Measurements from ENCODE around the gene CPNE7. TPM values are rescaled to one million over a fixed set of nuclear protein-coding genes. Genes with fewer than 3 reads are reported as not detected.

Gene CPNE7
- total RNA-seq, 2 donors from 2014 or later = 1.5 to 2.1 TPM

DNA sequence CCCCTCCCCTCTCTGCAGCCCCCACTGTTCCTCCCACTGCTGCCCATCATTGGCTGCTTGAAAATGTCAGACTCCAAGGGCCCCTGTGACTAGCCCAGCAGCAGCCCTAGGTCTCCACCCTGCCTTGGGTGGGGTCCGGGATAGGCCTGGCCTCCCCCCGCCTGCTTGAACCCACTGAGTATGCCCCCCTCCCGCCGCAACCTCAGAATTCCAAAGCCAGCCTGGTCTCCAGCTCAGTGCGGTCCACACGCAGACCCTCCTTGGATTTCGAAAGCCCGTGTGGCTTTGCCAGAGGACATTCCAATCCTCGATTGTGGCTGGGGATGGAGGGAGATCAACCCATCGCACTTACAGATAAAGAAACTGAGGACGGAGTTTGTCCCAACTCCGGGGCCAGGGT is 44.3 kb downstream of the CPNE7 start:
- no peak overlapping the region for H3K27ac ChIP-seq (ENCODE audit: low read depth, low read length)
- H3K4me3 ChIP-seq (ENCODE audit: low read length) = no peak overlapping the region
- no peaks in the 10 kb centered on the region for H3K4me1 ChIP-seq (ENCODE audit: control insufficient read depth, insufficient read depth, low read length)
- Mint-ChIP-seq H3K4me1 (no peaks in the 10 kb centered on the region), H3K4me3 (no peak overlapping the region), H3K36me3 (ENCODE audit: low read depth) (no peaks in the 10 kb centered on the region), H3K9me3 (peaks cover 2% of the 10 kb centered on the region), H3K27ac (no peak overlapping the region), H3K27me3 (ENCODE audit: insufficient read depth) (peaks cover 20% of the 10 kb centered on the region)
- H3K9ac ChIP-seq (ENCODE audit: extremely low read depth, low read length, poor library complexity, severe bottlenecking) = no peak overlapping the region
- H3K9me3 ChIP-seq (ENCODE audit: control insufficient read depth, low read length) = no peaks in the 10 kb centered on the region
- H3K27me3 ChIP-seq (ENCODE audit: control insufficient read depth, insufficient read depth, low read length, poor library complexity, severe bottlenecking) = no peaks in the 10 kb centered on the region
- DNase-seq = no peak
- 68 to 84% methylated on average over 12 of the region's 12 CpGs for WGBS, 2 experiments (ENCODE audit: insufficient coverage in 1 of 2, insufficient read length in 1 of 2)
- no peaks in the 10 kb centered on the region for H3K36me3 ChIP-seq (ENCODE audit: control insufficient read depth, insufficient read depth, low read length)
- TF ChIP-seq, protein P1, sequence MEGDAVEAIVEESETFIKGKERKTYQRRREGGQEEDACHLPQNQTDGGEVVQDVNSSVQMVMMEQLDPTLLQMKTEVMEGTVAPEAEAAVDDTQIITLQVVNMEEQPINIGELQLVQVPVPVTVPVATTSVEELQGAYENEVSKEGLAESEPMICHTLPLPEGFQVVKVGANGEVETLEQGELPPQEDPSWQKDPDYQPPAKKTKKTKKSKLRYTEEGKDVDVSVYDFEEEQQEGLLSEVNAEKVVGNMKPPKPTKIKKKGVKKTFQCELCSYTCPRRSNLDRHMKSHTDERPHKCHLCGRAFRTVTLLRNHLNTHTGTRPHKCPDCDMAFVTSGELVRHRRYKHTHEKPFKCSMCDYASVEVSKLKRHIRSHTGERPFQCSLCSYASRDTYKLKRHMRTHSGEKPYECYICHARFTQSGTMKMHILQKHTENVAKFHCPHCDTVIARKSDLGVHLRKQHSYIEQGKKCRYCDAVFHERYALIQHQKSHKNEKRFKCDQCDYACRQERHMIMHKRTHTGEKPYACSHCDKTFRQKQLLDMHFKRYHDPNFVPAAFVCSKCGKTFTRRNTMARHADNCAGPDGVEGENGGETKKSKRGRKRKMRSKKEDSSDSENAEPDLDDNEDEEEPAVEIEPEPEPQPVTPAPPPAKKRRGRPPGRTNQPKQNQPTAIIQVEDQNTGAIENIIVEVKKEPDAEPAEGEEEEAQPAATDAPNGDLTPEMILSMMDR (conservative IDR thresholded peaks at IDR 0.05) = no peak

DNA sequence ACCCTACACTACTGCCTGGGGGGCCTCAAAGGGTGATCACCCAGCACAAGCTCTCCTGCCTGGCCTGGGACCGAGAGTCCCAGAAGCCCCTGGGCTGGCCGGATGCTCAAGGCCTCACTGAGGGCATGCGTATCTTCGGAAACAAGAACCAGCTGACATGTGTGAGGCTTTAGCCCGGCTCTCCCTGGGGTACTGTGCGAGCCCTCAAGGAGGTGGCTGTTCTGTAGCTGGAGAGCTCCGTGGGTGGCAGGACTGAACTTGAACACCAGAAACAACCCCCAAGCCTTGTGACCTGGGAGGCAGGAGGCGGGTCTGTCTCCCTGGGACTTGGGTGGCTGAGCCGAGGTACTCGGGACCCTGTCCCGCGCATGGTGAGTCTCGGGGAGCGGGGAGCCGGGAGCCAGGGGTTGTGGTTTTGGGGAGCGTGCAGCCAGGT is 44.9 kb downstream of the CPNE7 start:
- Mint-ChIP-seq H3K4me3 (no peak overlapping the region), H3K9me3 (peaks cover 2% of the 10 kb centered on the region), H3K27me3 (ENCODE audit: insufficient read depth) (peaks cover 24% of the 10 kb centered on the region), H3K27ac (no peak overlapping the region), H3K4me1 (peaks cover 4% of the 10 kb centered on the region), H3K36me3 (ENCODE audit: low read depth) (no peaks in the 10 kb centered on the region)
- no peak overlapping the region for H3K9ac ChIP-seq (ENCODE audit: extremely low read depth, low read length, poor library complexity, severe bottlenecking)
- WGBS, 2 experiments (ENCODE audit: insufficient coverage in 1 of 2, insufficient read length in 1 of 2) = 88 to 91% methylated on average over 14 to 16 of the region's 16 CpGs
- DNase-seq = no peak
- H3K27ac ChIP-seq (ENCODE audit: low read depth, low read length) = no peak overlapping the region
- no peak overlapping the region for H3K4me3 ChIP-seq (ENCODE audit: low read length)
- no peaks in the 10 kb centered on the region for H3K9me3 ChIP-seq (ENCODE audit: control insufficient read depth, low read length)
- TF ChIP-seq, protein P1 (conservative IDR thresholded peaks at IDR 0.05) = no peak
- no peaks in the 10 kb centered on the region for H3K4me1 ChIP-seq (ENCODE audit: control insufficient read depth, insufficient read depth, low read length)
- no peaks in the 10 kb centered on the region for H3K27me3 ChIP-seq (ENCODE audit: control insufficient read depth, insufficient read depth, low read length, poor library complexity, severe bottlenecking)
- no peaks in the 10 kb centered on the region for H3K36me3 ChIP-seq (ENCODE audit: control insufficient read depth, insufficient read depth, low read length)

DNA sequence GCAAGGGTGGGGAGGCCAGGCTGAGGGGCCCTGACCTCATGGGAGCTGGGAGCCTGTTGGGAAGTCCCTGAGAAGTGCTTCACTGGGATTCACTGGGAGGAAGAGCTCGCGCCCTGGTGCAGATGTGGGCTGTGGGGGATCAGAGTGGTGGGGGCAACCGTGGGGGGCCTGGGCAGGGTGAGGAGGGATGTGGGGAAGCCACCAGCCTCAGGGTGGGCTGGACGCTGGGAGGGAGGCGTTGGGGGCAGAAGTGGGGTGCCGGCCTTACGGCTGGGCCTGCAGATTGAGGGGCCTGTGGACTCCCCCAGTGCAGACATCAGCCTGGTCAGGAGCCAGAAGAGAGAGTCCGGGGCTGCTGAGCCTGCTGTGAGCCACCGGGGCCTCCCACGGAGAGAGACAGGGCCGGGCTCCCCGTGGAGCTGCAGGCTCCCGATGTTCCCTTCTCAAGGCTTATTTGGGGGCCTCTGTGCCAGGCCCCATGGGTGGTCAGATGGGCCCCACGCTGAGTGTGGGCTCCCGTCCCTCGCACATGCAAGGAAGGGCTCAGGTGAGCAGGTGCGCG is 45.7 kb downstream of the CPNE7 start:
- 90 to 92% methylated on average over 7 to 18 of the region's 18 CpGs for WGBS, 2 experiments (ENCODE audit: insufficient coverage in 1 of 2, insufficient read length in 1 of 2)
- H3K27ac Mint-ChIP-seq = no peak overlapping the region

More for the DNA sequence above, 45.7 kb downstream of the CPNE7 start:
- Histone ChIP-seq H3K27ac (ENCODE audit: low read depth, low read length) (no peak overlapping the region), H3K4me1 (ENCODE audit: control insufficient read depth, insufficient read depth, low read length) (no peaks in the 10 kb centered on the region), H3K4me3 (ENCODE audit: low read length) (no peak overlapping the region), H3K27me3 (ENCODE audit: control insufficient read depth, insufficient read depth, low read length, poor library complexity, severe bottlenecking) (no peaks in the 10 kb centered on the region), H3K36me3 (ENCODE audit: control insufficient read depth, insufficient read depth, low read length) (no peaks in the 10 kb centered on the region), H3K9ac (ENCODE audit: extremely low read depth, low read length, poor library complexity, severe bottlenecking) (no peak overlapping the region), H3K9me3 (ENCODE audit: control insufficient read depth, low read length) (no peaks in the 10 kb centered on the region)
- no peak overlapping the region for H3K4me3 Mint-ChIP-seq
- H3K9me3 Mint-ChIP-seq = peaks cover 2% of the 10 kb centered on the region
- peaks cover 5% of the 10 kb centered on the region for H3K4me1 Mint-ChIP-seq
- no peaks in the 10 kb centered on the region for H3K36me3 Mint-ChIP-seq (ENCODE audit: low read depth)
- TF ChIP-seq, protein P1 (conservative IDR thresholded peaks at IDR 0.05) = no peak
- DNase-seq = no peak
- H3K27me3 Mint-ChIP-seq (ENCODE audit: insufficient read depth) = peaks cover 26% of the 10 kb centered on the region
